GM12801 (cell line): Measurements from ENCODE around the gene OAS1.

Experiments used
- TF ChIP-seq, protein P1 (sequence below): IDR thresholded peaks from one replicate; pipeline ENCODE4 v1.5.1; 2011; ENCODE audit warnings: control low read depth; ENCODE audit not compliant: insufficient read length; ENCODE audit errors: extremely low read depth

Gene OAS1

GRCh38 chr12:112938751-112939150, 32.0 kb downstream of the OAS1 start:
- TF ChIP-seq, protein P1, sequence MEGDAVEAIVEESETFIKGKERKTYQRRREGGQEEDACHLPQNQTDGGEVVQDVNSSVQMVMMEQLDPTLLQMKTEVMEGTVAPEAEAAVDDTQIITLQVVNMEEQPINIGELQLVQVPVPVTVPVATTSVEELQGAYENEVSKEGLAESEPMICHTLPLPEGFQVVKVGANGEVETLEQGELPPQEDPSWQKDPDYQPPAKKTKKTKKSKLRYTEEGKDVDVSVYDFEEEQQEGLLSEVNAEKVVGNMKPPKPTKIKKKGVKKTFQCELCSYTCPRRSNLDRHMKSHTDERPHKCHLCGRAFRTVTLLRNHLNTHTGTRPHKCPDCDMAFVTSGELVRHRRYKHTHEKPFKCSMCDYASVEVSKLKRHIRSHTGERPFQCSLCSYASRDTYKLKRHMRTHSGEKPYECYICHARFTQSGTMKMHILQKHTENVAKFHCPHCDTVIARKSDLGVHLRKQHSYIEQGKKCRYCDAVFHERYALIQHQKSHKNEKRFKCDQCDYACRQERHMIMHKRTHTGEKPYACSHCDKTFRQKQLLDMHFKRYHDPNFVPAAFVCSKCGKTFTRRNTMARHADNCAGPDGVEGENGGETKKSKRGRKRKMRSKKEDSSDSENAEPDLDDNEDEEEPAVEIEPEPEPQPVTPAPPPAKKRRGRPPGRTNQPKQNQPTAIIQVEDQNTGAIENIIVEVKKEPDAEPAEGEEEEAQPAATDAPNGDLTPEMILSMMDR, result no peak

GRCh38 chr12:112939761-112940381, 33.1 kb downstream of the OAS1 start:
- TF ChIP-seq, protein P1, result no peak

GRCh38 chr12:112941528-112942335, 35.0 kb downstream of the OAS1 start:
- TF ChIP-seq, protein P1, result no peak

- TF ChIP-seq, protein P1, result no peak
Observed at GRCh38 chr12:112942572-112942971, 35.8 kb downstream of the OAS1 start.

GRCh38 chr12:112944024-112944690, 37.4 kb downstream of the OAS1 start:
- TF ChIP-seq, protein P1, result no peak

- TF ChIP-seq, protein P1, result no peak
Observed at GRCh38 chr12:112945515-112945914, 38.8 kb downstream of the OAS1 start.

GRCh38 chr12:112946236-112947000, 39.7 kb downstream of the OAS1 start:
- TF ChIP-seq, protein P1, result no peak
